ENCODE measurements around the gene TRAK2. TPM values are rescaled to one million over a fixed set of nuclear protein-coding genes. Genes with fewer than 3 reads are reported as not detected.

The TRAK2 gene
- total RNA-seq, 1 experiment from 2014 or later: 30.1 TPM

GRCh38 chr2:201344663-201345366, 106.4 kb downstream of the TRAK2 start:
- H3K36me3 ChIP-seq (ENCODE audit: insufficient read depth, low read length, poor library complexity, severe bottlenecking): no peaks in the 10 kb centered on the region
- peak; percentile 15 for DNase-seq (ENCODE audit: low spot score)
- no peak overlapping the region for H3K27ac ChIP-seq (ENCODE audit: low read depth, low read length, poor library complexity, severe bottlenecking)
- no peaks in the 10 kb centered on the region for H3K4me1 ChIP-seq (ENCODE audit: insufficient read depth, low read length, poor library complexity, severe bottlenecking)
- H3K9me3 ChIP-seq (ENCODE audit: low read depth, low read length, poor library complexity, severe bottlenecking): no peaks in the 10 kb centered on the region
- CTCF ChIA-PET: no interaction called here
- intact Hi-C loops (cut with micrococcal nuclease; ENCODE audit: unreplicated experiment): no loop called here
- H3K4me3 ChIP-seq (ENCODE audit: low read depth, low read length, poor library complexity, severe bottlenecking): no peak overlapping the region
- TF ChIP-seq EZH2 (IDR thresholded peaks at IDR 0.05; ENCODE audit: borderline replicate concordance, low read depth, low read length, poor library complexity, severe bottlenecking): no peak
- TF ChIP-seq, protein P1, sequence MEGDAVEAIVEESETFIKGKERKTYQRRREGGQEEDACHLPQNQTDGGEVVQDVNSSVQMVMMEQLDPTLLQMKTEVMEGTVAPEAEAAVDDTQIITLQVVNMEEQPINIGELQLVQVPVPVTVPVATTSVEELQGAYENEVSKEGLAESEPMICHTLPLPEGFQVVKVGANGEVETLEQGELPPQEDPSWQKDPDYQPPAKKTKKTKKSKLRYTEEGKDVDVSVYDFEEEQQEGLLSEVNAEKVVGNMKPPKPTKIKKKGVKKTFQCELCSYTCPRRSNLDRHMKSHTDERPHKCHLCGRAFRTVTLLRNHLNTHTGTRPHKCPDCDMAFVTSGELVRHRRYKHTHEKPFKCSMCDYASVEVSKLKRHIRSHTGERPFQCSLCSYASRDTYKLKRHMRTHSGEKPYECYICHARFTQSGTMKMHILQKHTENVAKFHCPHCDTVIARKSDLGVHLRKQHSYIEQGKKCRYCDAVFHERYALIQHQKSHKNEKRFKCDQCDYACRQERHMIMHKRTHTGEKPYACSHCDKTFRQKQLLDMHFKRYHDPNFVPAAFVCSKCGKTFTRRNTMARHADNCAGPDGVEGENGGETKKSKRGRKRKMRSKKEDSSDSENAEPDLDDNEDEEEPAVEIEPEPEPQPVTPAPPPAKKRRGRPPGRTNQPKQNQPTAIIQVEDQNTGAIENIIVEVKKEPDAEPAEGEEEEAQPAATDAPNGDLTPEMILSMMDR (conservative IDR thresholded peaks at IDR 0.05; ENCODE audit: low read depth, low read length): 0 out of 2 replicates have a peak, but pooled peaks have one; percentile 8
- BruUV-seq (replicated peaks): no TSS peak
- no peaks in the 10 kb centered on the region for H3K27me3 ChIP-seq (replicated peaks; ENCODE audit: insufficient read depth, low read depth, low read length, poor library complexity)
- POLR2A ChIA-PET (ENCODE audit: low non-redundant PET): no interaction called here

DNA sequence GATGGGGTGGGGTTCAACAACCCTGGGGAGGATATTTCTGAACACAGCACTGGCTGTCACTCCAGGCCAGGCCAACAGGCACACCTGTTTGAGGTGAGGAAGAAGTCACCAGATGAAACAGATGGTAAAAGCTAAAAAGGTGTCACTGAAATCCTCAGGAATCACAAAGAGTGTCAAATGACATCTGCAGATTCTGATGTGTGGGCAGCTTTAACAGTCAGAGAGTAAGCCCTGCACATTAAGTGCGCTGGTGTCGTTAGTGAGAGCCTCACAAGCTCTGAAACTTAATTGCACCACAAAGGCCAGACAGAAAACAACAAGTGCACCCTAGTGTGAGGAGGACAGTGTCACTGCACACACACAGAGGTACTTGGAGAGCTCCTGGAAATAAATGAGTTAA, 107.7 kb downstream of the TRAK2 start:
- no peak for TF ChIP-seq EZH2 (IDR thresholded peaks at IDR 0.05; ENCODE audit: borderline replicate concordance, low read depth, low read length, poor library complexity, severe bottlenecking)
- TF ChIP-seq, protein P1 (conservative IDR thresholded peaks at IDR 0.05; ENCODE audit: low read depth, low read length): no peak
- Histone ChIP-seq H3K4me3 (ENCODE audit: low read depth, low read length, poor library complexity, severe bottlenecking) (no peak overlapping the region), H3K27me3 (replicated peaks; ENCODE audit: insufficient read depth, low read depth, low read length, poor library complexity) (no peaks in the 10 kb centered on the region), H3K4me1 (ENCODE audit: insufficient read depth, low read length, poor library complexity, severe bottlenecking) (no peaks in the 10 kb centered on the region), H3K9me3 (ENCODE audit: low read depth, low read length, poor library complexity, severe bottlenecking) (no peaks in the 10 kb centered on the region), H3K36me3 (ENCODE audit: insufficient read depth, low read length, poor library complexity, severe bottlenecking) (no peaks in the 10 kb centered on the region), H3K27ac (ENCODE audit: low read depth, low read length, poor library complexity, severe bottlenecking) (no peak overlapping the region)
- DNase-seq (ENCODE audit: low spot score): no peak
- ChIA-PET POLR2A (ENCODE audit: low non-redundant PET) (no interaction called here), CTCF (interaction anchor here (0.5 to 0.6 kb wide), 2 partner anchors 38 to 62 kb away, joined by 6 to 7 read pairs; no protein-coding TSS in a partner anchor)
- intact Hi-C loops (cut with micrococcal nuclease; ENCODE audit: unreplicated experiment): no loop called here
- BruUV-seq (replicated peaks): no TSS peak

DNA sequence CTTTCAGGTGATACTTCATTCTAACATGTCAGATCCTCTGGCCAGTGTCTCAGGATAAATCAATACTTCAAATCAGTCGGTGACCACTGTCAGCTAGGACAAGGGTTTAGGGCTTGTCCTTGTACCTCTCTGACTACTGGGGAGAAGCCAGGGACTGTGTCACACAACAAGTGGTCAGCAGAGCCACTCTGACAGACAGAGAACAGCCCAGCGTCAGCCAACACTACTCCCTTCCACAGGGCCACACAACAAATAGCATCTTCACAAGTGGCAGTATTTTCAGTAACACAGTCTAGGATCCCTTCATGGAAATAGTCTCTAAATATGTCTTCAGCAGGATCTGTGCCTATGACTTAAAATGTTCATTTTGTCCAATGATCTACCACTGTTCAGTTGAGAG, 108.3 kb downstream of the TRAK2 start:
- ChIA-PET POLR2A (ENCODE audit: low non-redundant PET) (no interaction called here), CTCF (no interaction called here)
- no TSS peak for BruUV-seq (replicated peaks)

More for the DNA sequence above, 108.3 kb downstream of the TRAK2 start:
- DNase-seq (ENCODE audit: low spot score): no peak
- no peak overlapping the region for H3K27ac ChIP-seq (ENCODE audit: low read depth, low read length, poor library complexity, severe bottlenecking)
- no peak for TF ChIP-seq EZH2 (IDR thresholded peaks at IDR 0.05; ENCODE audit: borderline replicate concordance, low read depth, low read length, poor library complexity, severe bottlenecking)
- TF ChIP-seq, protein P1 (conservative IDR thresholded peaks at IDR 0.05; ENCODE audit: low read depth, low read length): no peak
- H3K36me3 ChIP-seq (ENCODE audit: insufficient read depth, low read length, poor library complexity, severe bottlenecking): no peaks in the 10 kb centered on the region
- intact Hi-C loops (cut with micrococcal nuclease; ENCODE audit: unreplicated experiment): no loop called here
- H3K27me3 ChIP-seq (replicated peaks; ENCODE audit: insufficient read depth, low read depth, low read length, poor library complexity): no peaks in the 10 kb centered on the region
- H3K4me1 ChIP-seq (ENCODE audit: insufficient read depth, low read length, poor library complexity, severe bottlenecking): no peaks in the 10 kb centered on the region
- H3K4me3 ChIP-seq (ENCODE audit: low read depth, low read length, poor library complexity, severe bottlenecking): no peak overlapping the region
- H3K9me3 ChIP-seq (ENCODE audit: low read depth, low read length, poor library complexity, severe bottlenecking): no peaks in the 10 kb centered on the region
